GM19463 (cell line): ENCODE data around the gene FBXL4.

Source experiments
- ATAC-seq: cut with Tn5 transposase; IDR thresholded peaks from one replicate; pipeline ENCODE4 v1.9.1; 2021; ENCODE audit warnings: mild to moderate bottlenecking, moderate library complexity; ENCODE audit not compliant: unreplicated experiment

FBXL4 gene

GRCh38 chr6:98840385-98840784 is 107.4 kb downstream of the FBXL4 start:
- no peak for ATAC-seq

- no peak for ATAC-seq
These were observed 107.9 kb downstream of the FBXL4 start for GRCh38 chr6:98839781-98840361.

GRCh38 chr6:98838975-98839374 is 108.8 kb downstream of the FBXL4 start:
- no peak for ATAC-seq

- ATAC-seq, result no peak
These were observed 109.7 kb downstream of the FBXL4 start for GRCh38 chr6:98838032-98838431.

- no peak for ATAC-seq
These were observed 110.5 kb downstream of the FBXL4 start for GRCh38 chr6:98836962-98837944.

GRCh38 chr6:98836025-98836961 is 111.5 kb downstream of the FBXL4 start:
- no peak for ATAC-seq

GRCh38 chr6:98835149-98836024 is 112.4 kb downstream of the FBXL4 start:
- ATAC-seq, result no peak

GRCh38 chr6:98834060-98835031 is 113.4 kb downstream of the FBXL4 start, which contains the start of gene POU3F2:
Gene POU3F2, plus strand, starts transcription at chr6:98834574. Its CDS starts 300 bp downstream, at chr6:98834874.
- ATAC-seq, result peak; percentile 68

GRCh38 chr6:98833307-98834059 is 114.3 kb downstream of the FBXL4 start:
- peak; percentile 5 for ATAC-seq

- peak; percentile 28 for ATAC-seq
These were observed 114.8 kb downstream of the FBXL4 start for GRCh38 chr6:98833057-98833306.

- ATAC-seq, result no peak
These were observed 115.3 kb downstream of the FBXL4 start for GRCh38 chr6:98832284-98833056.

- ATAC-seq, result no peak
These were observed 115.8 kb downstream of the FBXL4 start for GRCh38 chr6:98831959-98832283.

GRCh38 chr6:98831057-98831958 is 116.4 kb downstream of the FBXL4 start:
- no peak for ATAC-seq

GRCh38 chr6:98830146-98830545 is 117.6 kb downstream of the FBXL4 start:
- no peak for ATAC-seq

GRCh38 chr6:98828941-98829411 is 118.8 kb downstream of the FBXL4 start:
- no peak for ATAC-seq

GRCh38 chr6:98828211-98828788 is 119.4 kb downstream of the FBXL4 start:
- no peak for ATAC-seq
